Measurements from ENCODE around the gene NLRC4. TPM values are rescaled to one million over a fixed set of nuclear protein-coding genes. Genes with fewer than 3 reads are reported as not detected.
"Not testable (repeated sequence)": the region's sequence is repeated elsewhere in the genome, so short reads cannot be mapped to it uniquely, and the experiment has no call there.

Gene NLRC4, protein sequence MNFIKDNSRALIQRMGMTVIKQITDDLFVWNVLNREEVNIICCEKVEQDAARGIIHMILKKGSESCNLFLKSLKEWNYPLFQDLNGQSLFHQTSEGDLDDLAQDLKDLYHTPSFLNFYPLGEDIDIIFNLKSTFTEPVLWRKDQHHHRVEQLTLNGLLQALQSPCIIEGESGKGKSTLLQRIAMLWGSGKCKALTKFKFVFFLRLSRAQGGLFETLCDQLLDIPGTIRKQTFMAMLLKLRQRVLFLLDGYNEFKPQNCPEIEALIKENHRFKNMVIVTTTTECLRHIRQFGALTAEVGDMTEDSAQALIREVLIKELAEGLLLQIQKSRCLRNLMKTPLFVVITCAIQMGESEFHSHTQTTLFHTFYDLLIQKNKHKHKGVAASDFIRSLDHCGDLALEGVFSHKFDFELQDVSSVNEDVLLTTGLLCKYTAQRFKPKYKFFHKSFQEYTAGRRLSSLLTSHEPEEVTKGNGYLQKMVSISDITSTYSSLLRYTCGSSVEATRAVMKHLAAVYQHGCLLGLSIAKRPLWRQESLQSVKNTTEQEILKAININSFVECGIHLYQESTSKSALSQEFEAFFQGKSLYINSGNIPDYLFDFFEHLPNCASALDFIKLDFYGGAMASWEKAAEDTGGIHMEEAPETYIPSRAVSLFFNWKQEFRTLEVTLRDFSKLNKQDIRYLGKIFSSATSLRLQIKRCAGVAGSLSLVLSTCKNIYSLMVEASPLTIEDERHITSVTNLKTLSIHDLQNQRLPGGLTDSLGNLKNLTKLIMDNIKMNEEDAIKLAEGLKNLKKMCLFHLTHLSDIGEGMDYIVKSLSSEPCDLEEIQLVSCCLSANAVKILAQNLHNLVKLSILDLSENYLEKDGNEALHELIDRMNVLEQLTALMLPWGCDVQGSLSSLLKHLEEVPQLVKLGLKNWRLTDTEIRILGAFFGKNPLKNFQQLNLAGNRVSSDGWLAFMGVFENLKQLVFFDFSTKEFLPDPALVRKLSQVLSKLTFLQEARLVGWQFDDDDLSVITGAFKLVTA
- polyA plus RNA-seq (2013, experiment 1 of 2), result not detected
- polyA plus RNA-seq (2013, experiment 2 of 2), result not detected

DNA sequence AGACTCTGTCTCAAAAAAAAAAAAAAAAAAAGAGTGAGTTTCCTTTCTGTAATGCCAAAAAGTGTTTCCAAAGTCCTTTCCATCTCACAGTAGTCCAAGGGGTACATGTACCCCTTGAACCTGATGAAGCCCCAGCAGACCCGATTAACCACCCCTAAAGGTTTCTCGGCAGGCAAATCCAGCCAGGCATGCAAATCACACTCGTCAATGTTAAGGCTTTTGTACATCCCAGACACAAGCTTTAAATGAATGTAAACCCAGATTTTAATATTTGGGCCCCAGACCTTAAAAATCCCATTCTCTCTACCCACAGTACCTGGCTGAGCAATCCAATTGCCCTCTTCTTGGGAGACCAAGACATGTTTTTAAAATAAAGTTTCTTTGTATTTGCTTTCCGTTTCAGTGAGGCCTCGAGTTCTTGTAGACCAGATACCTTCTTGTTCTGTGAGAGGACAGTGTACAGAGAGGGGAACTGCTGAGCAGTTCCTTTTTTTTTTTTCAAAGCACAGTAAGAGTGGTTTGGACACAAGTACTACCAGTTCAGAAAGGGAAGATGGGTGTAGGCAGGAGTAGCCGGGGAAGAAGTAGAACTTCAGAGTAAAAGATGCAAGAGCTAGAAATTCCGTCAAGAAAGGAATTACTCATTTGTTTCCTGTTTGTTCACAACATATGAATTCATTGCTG, at the start of gene NLRC4:
TSS of gene NLRC4 (minus strand) at position 465 of the 684 bp plus-strand sequence. CDS start 8,111 bp downstream, outside the sequence.
- Histone ChIP-seq H4K5ac (ENCODE audit: low read length) (no peak within 1 kb of the TSS), H2BK120ac (ENCODE audit: low read depth, low read length) (no peak within 1 kb of the TSS), H3K4ac (ENCODE audit: low read depth, low read length) (no peak within 1 kb of the TSS), H2BK5ac (ENCODE audit: low read length) (no peak within 1 kb of the TSS), H3K56ac (ENCODE audit: low read length) (no peak within 1 kb of the TSS), H3K79me2 (ENCODE audit: control insufficient read depth, insufficient read depth, low read length) (no peaks in the 10 kb centered on the region), H3K36me3 (ENCODE audit: control insufficient read depth, insufficient read depth, low read length) (no peaks in the 10 kb centered on the region), H4K8ac (ENCODE audit: low read depth, low read length) (no peak within 1 kb of the TSS), H3K18ac (ENCODE audit: low read length) (no peak within 1 kb of the TSS), H2AK5ac (ENCODE audit: low read length) (no peak within 1 kb of the TSS), H3K79me1 (ENCODE audit: low read length) (no peaks in the 10 kb centered on the region), H2BK15ac (replicated peaks; ENCODE audit: low read depth) (no peak within 1 kb of the TSS), H3K4me2 (ENCODE audit: low read length) (no peak within 1 kb of the TSS), H3K4me3 (ENCODE audit: low read length) (no peak within 1 kb of the TSS), H3K27me3 (ENCODE audit: insufficient read depth, low read length, poor library complexity) (no peaks in the 10 kb centered on the region), H3K9ac (ENCODE audit: low read length) (no peak within 1 kb of the TSS), H3K4me1 (ENCODE audit: control insufficient read depth, low read depth, low read length) (no peaks in the 10 kb centered on the region), H3K23ac (ENCODE audit: low read length) (no peak within 1 kb of the TSS), H3K27ac (ENCODE audit: low read depth, low read length) (no peak within 1 kb of the TSS)
- no peak for DNase-seq
- no CpG with 5 or more reads among the region's 7 CpGs for WGBS (ENCODE audit: extremely low coverage, insufficient coverage, low lambda C conversion rate)

DNA sequence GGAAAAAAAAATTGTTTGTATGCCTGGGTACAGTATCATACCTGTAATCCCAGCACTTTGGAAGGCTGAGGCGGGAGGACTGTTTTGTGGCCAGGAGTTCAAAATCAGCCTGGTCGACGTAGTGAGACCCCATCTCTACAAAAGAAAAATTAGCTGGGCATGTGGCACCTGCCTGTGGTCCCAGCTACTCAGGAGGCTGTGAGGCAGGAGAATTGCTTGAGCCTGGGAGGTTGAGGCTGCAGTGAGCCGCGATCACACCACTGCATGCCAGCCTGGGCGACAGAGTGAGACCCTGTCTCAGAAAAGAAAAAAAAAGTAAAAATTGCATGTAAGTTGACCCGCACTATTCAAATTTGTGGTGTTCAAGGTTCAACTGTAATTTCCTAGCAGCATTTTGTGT, 45.9 kb upstream of the NLRC4 start:
- Histone ChIP-seq H4K5ac (ENCODE audit: low read length) (no peak overlapping the region), H4K8ac (ENCODE audit: low read depth, low read length) (no peak overlapping the region), H2BK15ac (replicated peaks; ENCODE audit: low read depth) (no peak overlapping the region), H3K56ac (ENCODE audit: low read length) (no peak overlapping the region), H3K36me3 (ENCODE audit: control insufficient read depth, insufficient read depth, low read length) (no peaks in the 10 kb centered on the region), H3K9ac (ENCODE audit: low read length) (no peak overlapping the region), H3K79me2 (ENCODE audit: control insufficient read depth, insufficient read depth, low read length) (no peaks in the 10 kb centered on the region), H3K4me3 (ENCODE audit: low read length) (no peak overlapping the region), H3K4me1 (ENCODE audit: control insufficient read depth, low read depth, low read length) (no peaks in the 10 kb centered on the region), H2BK120ac (ENCODE audit: low read depth, low read length) (no peak overlapping the region), H3K79me1 (ENCODE audit: low read length) (no peaks in the 10 kb centered on the region), H3K23ac (ENCODE audit: low read length) (no peak overlapping the region), H3K27me3 (ENCODE audit: insufficient read depth, low read length, poor library complexity) (no peaks in the 10 kb centered on the region), H3K27ac (ENCODE audit: low read depth, low read length) (no peak overlapping the region), H2AK5ac (ENCODE audit: low read length) (no peak overlapping the region), H3K4ac (ENCODE audit: low read depth, low read length) (no peak overlapping the region), H2BK5ac (ENCODE audit: low read length) (no peak overlapping the region), H3K18ac (ENCODE audit: low read length) (no peak overlapping the region), H3K4me2 (ENCODE audit: low read length) (no peak overlapping the region)
- no peak for DNase-seq
- no CpG with 5 or more reads among the region's 7 CpGs for WGBS (ENCODE audit: extremely low coverage, insufficient coverage, low lambda C conversion rate)

DNA sequence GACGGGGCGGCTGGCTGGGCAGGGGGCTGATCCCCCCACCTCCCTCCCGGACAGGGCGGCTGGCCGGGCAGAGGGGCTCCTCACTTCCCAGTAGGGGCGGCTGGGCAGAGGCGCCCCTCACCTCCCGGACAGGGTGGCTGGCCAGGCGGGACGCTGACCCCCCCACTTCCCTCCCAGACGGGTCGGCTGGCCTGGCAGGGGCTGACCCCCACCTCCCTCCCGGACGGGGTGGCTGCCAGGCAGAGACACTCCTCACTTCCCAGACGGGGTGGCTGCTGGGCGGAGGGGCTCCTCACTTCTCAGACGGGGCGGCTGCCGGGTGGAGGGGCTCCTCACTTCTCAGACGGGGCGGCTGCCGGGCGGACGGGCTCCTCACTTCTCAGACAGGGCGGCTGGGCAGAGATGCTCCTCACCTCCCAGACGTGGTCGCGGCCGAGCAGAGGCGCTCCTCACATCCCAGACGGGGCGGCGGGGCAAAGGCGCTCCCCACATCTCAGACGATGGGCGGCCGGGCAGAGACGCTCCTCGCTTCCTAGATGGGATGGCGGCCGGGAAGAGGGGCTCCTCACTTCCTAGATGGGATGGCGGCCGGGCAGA, 29.4 kb upstream of the NLRC4 start:
- H3K79me1 ChIP-seq (ENCODE audit: low read length); H3K4me1 ChIP-seq (ENCODE audit: control insufficient read depth, low read depth, low read length); H4K8ac ChIP-seq (ENCODE audit: low read depth, low read length); H3K4ac ChIP-seq (ENCODE audit: low read depth, low read length); H3K79me2 ChIP-seq (ENCODE audit: control insufficient read depth, insufficient read depth, low read length); H3K36me3 ChIP-seq (ENCODE audit: control insufficient read depth, insufficient read depth, low read length); H3K4me2 ChIP-seq (ENCODE audit: low read length); H3K18ac ChIP-seq (ENCODE audit: low read length); H3K9ac ChIP-seq (ENCODE audit: low read length); H3K4me3 ChIP-seq (ENCODE audit: low read length); H2AK5ac ChIP-seq (ENCODE audit: low read length); H4K5ac ChIP-seq (ENCODE audit: low read length); H3K27ac ChIP-seq (ENCODE audit: low read depth, low read length); H3K23ac ChIP-seq (ENCODE audit: low read length); H3K56ac ChIP-seq (ENCODE audit: low read length); H2BK15ac ChIP-seq (replicated peaks; ENCODE audit: low read depth); H3K27me3 ChIP-seq (ENCODE audit: insufficient read depth, low read length, poor library complexity); H2BK120ac ChIP-seq (ENCODE audit: low read depth, low read length); DNase-seq; H2BK5ac ChIP-seq (ENCODE audit: low read length): not testable (repeated sequence)
- no CpG with 5 or more reads among the region's 43 CpGs for WGBS (ENCODE audit: extremely low coverage, insufficient coverage, low lambda C conversion rate)

DNA sequence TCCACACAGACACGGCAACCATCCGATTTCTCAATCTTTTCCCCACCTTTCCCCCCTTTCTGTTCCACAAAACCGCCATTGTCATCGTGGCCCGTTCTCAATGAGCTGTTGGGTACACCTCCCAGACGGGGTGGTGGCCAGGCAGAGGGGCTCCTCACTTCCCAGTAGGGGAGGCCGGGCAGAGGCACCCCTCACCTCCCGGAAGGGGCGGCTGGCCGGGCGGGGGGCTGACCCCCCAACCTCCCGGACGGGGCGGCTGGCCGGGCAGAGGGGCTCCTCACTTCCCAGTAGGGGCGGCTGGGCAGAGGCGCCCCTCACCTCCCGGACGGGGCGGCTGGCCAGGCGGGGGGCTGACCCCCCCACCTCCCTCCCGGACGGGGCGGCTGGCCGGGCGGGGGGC, 28.8 kb upstream of the NLRC4 start:
- DNase-seq; H3K36me3 ChIP-seq (ENCODE audit: control insufficient read depth, insufficient read depth, low read length); H2BK5ac ChIP-seq (ENCODE audit: low read length); H2BK120ac ChIP-seq (ENCODE audit: low read depth, low read length); H4K8ac ChIP-seq (ENCODE audit: low read depth, low read length); H3K4me1 ChIP-seq (ENCODE audit: control insufficient read depth, low read depth, low read length); H3K23ac ChIP-seq (ENCODE audit: low read length); H3K56ac ChIP-seq (ENCODE audit: low read length); H4K5ac ChIP-seq (ENCODE audit: low read length); H3K27me3 ChIP-seq (ENCODE audit: insufficient read depth, low read length, poor library complexity); H3K4ac ChIP-seq (ENCODE audit: low read depth, low read length); H3K4me3 ChIP-seq (ENCODE audit: low read length); H3K79me2 ChIP-seq (ENCODE audit: control insufficient read depth, insufficient read depth, low read length); H3K18ac ChIP-seq (ENCODE audit: low read length); H2AK5ac ChIP-seq (ENCODE audit: low read length); H3K79me1 ChIP-seq (ENCODE audit: low read length); H3K27ac ChIP-seq (ENCODE audit: low read depth, low read length); H3K9ac ChIP-seq (ENCODE audit: low read length); H3K4me2 ChIP-seq (ENCODE audit: low read length); H2BK15ac ChIP-seq (replicated peaks; ENCODE audit: low read depth): not testable (repeated sequence)
- no CpG with 5 or more reads among the region's 26 CpGs for WGBS (ENCODE audit: extremely low coverage, insufficient coverage, low lambda C conversion rate)

DNA sequence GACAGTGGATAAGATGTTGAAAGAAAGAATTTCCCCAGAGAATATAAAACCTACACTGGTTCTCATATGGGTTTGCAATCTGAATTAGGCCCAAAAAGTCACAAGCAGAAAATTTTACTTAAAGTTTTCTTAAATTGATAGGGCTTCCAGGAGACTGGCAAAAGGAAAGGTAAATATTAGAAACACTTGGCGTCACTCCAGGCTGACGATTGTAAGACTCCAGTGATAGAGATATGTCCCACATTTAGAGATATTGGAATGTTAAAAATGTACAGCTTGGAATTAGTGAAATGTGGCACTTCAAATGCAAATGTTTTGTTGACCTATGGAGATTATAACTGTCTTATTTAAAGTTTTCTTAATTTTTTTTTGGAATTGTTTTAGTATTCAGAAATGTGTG, 27.1 kb upstream of the NLRC4 start:
- H3K23ac ChIP-seq (ENCODE audit: low read length), result no peak overlapping the region
- H3K4me1 ChIP-seq (ENCODE audit: control insufficient read depth, low read depth, low read length), result no peaks in the 10 kb centered on the region
- H3K79me1 ChIP-seq (ENCODE audit: low read length), result no peaks in the 10 kb centered on the region
- no peak overlapping the region for H3K56ac ChIP-seq (ENCODE audit: low read length)
- H3K18ac ChIP-seq (ENCODE audit: low read length), result no peak overlapping the region
- H2BK120ac ChIP-seq (ENCODE audit: low read depth, low read length), result no peak overlapping the region
- H3K27ac ChIP-seq (ENCODE audit: low read depth, low read length), result no peak overlapping the region
- no peak overlapping the region for H4K8ac ChIP-seq (ENCODE audit: low read depth, low read length)
- no peak overlapping the region for H3K9ac ChIP-seq (ENCODE audit: low read length)
- H3K4me3 ChIP-seq (ENCODE audit: low read length), result no peak overlapping the region
- H3K36me3 ChIP-seq (ENCODE audit: control insufficient read depth, insufficient read depth, low read length), result no peaks in the 10 kb centered on the region
- H2BK15ac ChIP-seq (replicated peaks; ENCODE audit: low read depth), result no peak overlapping the region
- no peak overlapping the region for H2BK5ac ChIP-seq (ENCODE audit: low read length)
- H3K27me3 ChIP-seq (ENCODE audit: insufficient read depth, low read length, poor library complexity), result no peaks in the 10 kb centered on the region
- no peak for DNase-seq
- no peak overlapping the region for H3K4ac ChIP-seq (ENCODE audit: low read depth, low read length)
- no peaks in the 10 kb centered on the region for H3K79me2 ChIP-seq (ENCODE audit: control insufficient read depth, insufficient read depth, low read length)
- H2AK5ac ChIP-seq (ENCODE audit: low read length), result no peak overlapping the region
- WGBS (ENCODE audit: extremely low coverage, insufficient coverage, low lambda C conversion rate), result no CpG with 5 or more reads among the region's 2 CpGs
- H4K5ac ChIP-seq (ENCODE audit: low read length), result no peak overlapping the region
- H3K4me2 ChIP-seq (ENCODE audit: low read length), result no peak overlapping the region
